D341Med (cell line): ENCODE measurements around the gene CTNNA3.
"Not testable (repeated sequence)": the region's sequence is repeated elsewhere in the genome, so short reads cannot be mapped to it uniquely, and the experiment has no call there.

Experiments
- DNase-seq: peaks from one replicate; pipeline ENCODE4 v3.0.0; 2012; ENCODE audit warnings: low spot score

CTNNA3 gene

DNA sequence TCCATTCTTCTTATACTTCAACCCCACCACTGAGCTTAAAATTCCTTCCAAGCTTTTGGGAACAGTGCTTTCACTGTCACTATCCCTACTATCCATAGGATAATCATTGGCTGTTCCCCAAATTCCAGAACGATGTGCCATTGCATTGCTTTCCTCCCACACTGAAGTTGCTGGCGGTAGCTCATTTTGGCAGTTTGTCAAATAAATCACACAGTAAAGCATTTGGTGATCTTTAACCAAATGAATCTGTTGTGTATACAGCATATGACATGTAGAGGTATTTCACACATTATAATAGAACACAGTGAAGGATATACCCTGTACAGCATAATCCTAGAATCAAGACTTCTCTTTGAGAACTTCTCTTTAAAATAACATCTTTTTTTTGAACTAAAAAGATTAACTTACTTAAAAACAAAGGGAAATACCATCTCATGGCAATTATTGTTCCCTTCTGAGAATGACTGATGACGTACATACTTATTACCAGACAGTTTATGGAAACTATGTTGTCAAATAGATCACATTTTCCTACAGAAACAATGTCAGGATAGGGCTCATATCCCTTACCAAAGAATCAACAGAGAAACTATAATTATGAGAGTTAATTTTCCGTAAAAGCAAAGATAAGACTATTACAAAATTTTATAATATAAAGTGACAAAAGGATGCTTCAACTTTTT, 93.6 kb downstream of the CTNNA3 start:
- no peak for DNase-seq

GRCh38 chr10:67599597-67599996, 96.4 kb downstream of the CTNNA3 start:
- DNase-seq: no peak

GRCh38 chr10:67596641-67597040, 99.4 kb downstream of the CTNNA3 start:
- DNase-seq: no peak

GRCh38 chr10:67587771-67588170, 108.2 kb downstream of the CTNNA3 start:
- DNase-seq: no peak

- no peak for DNase-seq
Observed at GRCh38 chr10:67575532-67575931, 120.5 kb downstream of the CTNNA3 start.

GRCh38 chr10:67573484-67573883, 122.5 kb downstream of the CTNNA3 start:
- DNase-seq: no peak

GRCh38 chr10:67571503-67571902, 124.5 kb downstream of the CTNNA3 start:
- DNase-seq: no peak

- DNase-seq: not testable (repeated sequence)
Observed at GRCh38 chr10:67558311-67558710, 137.7 kb downstream of the CTNNA3 start.

DNA sequence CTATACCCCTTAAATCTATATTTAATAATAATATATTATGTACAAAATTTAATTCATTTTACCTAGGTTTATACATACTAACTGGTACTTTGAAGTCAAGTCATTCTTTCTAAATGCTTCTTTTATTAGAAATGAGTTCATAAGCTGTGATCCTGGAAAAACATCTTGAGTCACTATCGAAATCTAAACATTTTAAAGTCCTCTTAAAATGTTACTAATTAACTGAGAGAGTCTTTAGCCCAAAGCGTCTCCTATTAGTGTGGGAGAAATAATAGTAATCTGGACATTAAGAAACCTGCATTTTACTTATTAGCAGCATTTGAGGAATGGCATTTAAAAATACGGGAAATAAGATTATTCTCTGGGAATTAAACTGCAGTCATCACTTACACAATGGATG, 142.7 kb downstream of the CTNNA3 start:
- DNase-seq: no peak

- DNase-seq: no peak
Observed at GRCh38 chr10:67550838-67551402, 145.1 kb downstream of the CTNNA3 start.

DNA sequence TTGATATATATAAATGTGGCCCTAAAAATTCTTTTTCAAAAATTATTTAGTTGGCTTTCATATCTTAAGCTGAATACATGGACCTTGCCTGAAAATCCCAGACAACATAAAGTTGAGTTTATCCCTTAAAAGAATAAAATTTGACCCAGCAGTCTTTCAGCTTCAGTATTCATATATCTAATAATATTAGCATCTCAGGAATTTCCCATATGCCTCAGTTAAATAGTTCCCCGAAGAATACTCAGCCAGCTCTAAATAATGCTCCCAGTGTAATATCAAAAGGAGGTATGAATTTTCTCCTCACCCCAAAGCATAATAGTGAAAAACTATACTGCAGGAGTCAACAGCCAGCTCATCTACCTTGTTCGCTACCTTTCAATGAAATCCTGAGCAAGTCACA, 145.9 kb downstream of the CTNNA3 start:
- DNase-seq: no peak

DNA sequence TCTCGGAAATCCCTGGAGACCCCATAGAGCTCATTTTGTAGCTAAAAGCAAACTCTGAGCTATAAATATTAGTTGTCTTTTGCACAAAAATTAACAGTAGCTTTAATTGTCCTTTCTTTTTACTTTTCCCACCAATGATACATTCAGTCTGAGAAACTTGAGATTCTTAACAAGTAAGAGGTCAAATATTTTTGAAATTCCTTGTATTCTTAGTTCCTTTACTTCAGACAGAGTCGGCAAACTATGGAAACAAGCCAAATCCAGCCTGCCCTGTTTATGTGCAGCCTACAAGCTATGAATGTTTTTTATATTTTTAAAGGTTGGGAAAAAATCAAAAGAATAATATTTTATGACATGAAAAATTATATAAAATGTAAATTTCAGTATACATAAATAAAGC, 146.6 kb downstream of the CTNNA3 start:
- DNase-seq: no peak

DNA sequence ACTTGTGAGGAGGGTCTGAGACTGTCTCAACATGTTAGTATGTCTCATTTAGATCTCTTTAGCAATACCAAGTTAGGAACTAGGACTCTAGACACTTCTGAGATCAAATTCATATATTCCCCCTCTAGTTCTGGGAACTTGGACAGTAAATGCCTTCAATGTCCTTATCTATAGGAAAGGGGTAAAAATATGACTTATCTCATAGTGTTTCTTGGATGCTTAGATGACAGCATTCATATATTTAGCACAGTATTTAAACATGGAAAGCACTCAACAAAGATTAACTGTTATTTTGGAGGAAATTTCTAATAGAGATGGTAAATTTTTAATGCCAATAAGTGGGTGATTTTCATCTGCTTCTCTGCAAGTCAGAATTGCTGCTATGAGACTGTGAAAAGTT, 154.6 kb downstream of the CTNNA3 start:
- no peak for DNase-seq

DNA sequence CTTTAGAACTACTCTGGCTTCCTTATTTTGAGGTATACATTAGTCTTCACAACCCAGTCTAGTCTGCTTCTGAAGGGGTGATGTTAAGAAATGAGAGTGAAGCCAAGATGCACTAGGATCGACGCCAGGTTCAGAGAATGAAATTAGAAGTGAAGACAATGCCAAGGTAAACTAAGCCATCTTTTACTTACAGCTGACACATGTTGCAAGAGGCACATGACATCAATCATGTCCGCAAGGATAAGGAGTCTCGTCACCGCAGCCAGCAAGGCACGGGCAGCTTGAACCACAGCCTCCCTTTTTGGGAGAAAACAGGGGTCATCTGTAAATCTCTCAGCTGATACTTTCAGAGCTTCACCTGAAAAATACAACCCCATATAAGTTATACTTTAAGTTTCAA, 156.7 kb downstream of the CTNNA3 start:
- DNase-seq: no peak

DNA sequence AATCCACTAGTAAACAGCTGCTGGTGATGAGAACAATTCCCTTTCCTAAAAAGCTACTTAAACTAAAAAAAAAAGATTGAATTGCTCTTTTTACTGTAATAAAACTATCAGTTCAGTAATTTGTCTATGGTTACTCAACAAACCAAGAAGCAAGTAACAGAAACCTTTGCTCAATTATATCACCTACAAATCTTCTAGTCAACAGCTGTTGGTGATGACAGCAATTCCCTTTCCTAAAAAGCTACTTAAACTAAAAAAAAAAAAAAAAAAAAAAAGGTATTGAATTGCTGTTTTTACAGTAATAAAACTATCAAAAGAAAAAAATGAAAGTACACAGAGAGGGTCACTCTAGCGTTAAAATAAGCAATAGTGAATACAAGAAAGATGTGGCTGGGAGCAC, 158.1 kb downstream of the CTNNA3 start:
- no peak for DNase-seq

- no peak for DNase-seq
Observed at GRCh38 chr10:67533376-67533775, 162.6 kb downstream of the CTNNA3 start.

- not testable (repeated sequence) for DNase-seq
Observed at GRCh38 chr10:67530990-67531389, 165.0 kb downstream of the CTNNA3 start.

DNA sequence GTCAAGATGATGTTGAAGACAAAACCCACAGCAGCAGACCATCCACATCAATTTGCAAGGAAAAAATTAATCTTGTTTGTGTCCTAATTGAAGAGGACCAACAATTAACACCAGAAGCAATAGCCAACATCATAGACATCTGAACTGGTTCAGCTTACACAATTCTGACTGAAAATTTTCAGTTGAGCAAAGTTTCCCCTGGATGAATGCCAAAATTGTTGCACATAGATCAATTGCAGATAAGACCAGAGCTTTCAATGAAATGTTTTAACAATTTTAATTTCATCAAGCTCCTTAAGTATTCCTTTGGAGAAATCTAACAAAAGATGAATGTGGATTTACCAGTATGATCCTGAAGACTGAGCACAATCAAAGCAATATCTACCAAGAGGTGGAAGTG, 168.6 kb downstream of the CTNNA3 start:
- no peak for DNase-seq

DNA sequence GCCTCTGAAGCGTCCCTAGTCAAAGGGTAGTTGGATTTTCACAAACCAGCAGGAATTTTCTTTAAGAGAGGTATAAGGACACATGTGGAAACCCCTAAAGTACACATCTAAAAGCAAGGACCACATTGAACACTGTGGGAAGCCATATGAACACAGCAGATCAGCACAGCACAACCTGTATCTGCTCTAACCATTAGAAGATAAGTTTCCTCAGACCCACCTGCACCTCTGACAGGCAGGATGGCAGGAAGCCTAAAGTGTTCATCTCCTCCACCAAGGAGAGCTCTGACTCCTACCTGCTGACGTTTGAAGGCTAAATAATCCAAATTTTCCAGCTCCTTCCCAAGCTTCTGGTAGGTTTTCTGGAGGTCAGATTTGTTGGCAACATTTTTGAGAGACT, 174.4 kb downstream of the CTNNA3 start:
- DNase-seq: no peak

- DNase-seq: peak; percentile 39
Observed at GRCh38 chr10:67520924-67521520, 175.0 kb downstream of the CTNNA3 start.

GRCh38 chr10:67519434-67519833, 176.6 kb downstream of the CTNNA3 start:
- DNase-seq: no peak

DNA sequence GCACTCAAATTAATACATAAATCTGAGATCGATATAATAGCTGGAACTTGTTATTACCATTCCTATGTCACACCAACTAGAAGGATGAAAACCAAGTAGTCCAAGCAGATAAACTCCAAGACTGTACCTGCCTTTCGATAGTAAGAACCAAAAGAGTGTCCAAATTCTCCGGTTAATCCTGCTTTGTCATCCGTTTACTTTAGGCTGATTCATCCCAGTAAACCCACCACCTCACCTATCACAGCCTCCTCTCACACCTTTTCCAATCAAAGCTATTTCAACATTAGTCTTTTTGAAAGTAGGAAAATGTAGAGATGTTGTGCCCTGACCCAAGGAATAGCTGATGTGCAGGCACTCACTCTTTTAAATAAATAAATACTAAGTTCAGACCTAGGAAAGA, 177.2 kb downstream of the CTNNA3 start:
- no peak for DNase-seq

DNA sequence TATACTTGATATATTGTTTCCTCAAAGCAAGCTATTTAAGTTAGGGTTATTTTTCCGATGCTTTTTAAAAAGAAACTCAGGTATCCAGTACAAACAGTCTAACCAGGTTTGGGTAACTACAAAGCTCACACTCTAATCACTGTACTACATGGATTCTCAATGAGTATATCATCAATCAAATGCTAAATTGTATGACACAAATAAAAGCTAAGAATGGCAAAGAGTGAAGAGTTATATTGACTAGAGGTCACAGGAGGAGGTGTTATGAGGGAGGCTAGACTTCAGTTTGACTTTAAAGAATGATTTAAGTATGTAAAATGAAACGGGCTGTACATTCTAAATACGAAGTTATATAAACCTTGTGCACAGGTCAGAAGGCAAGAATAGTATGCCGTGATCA, 178.0 kb downstream of the CTNNA3 start:
- DNase-seq: no peak

DNA sequence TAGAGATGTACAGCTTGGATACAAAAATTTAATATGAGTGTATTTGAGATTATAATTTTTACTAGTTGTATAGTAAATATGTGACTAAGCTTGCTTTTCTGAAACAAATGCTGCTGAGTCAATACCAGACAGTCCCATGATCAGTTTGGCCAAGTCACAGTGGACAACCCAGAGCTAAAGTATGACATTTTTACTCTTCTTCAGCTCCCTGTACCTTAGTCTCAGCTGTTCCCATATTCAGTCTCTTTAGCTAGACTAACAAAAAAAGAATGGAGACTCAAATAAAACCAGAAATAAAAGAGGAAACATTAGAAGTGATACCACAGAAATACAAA, 189.3 kb downstream of the CTNNA3 start:
- no peak for DNase-seq
